HG03039 (cell line): ENCODE results near the gene TMTC2.
"Not testable (repeated sequence)": the region's sequence is repeated elsewhere in the genome, so short reads cannot be mapped to it uniquely, and the experiment has no call there.

Experiments used
- ATAC-seq: cut with Tn5 transposase; IDR thresholded peaks from one replicate; pipeline ENCODE4 v1.9.1; 2021; ENCODE audit warnings: mild to moderate bottlenecking, moderate library complexity; ENCODE audit not compliant: unreplicated experiment

The TMTC2 gene

GRCh38 chr12:82783435-82783834 lies 96.7 kb downstream of the TMTC2 start:
- ATAC-seq = no peak

GRCh38 chr12:82787016-82787415 lies 100.3 kb downstream of the TMTC2 start:
- ATAC-seq = no peak

- ATAC-seq = no peak
Measured at GRCh38 chr12:82788594-82788993, 101.9 kb downstream of the TMTC2 start.

GRCh38 chr12:82789674-82790073 lies 103.0 kb downstream of the TMTC2 start:
- ATAC-seq = no peak

- ATAC-seq = no peak
Measured at GRCh38 chr12:82793751-82794281, 107.1 kb downstream of the TMTC2 start.

- no peak for ATAC-seq
Measured at GRCh38 chr12:82797480-82797879, 110.8 kb downstream of the TMTC2 start.

- no peak for ATAC-seq
Measured at GRCh38 chr12:82800185-82800584, 113.5 kb downstream of the TMTC2 start.

- ATAC-seq = no peak
Measured at GRCh38 chr12:82801951-82802610, 115.4 kb downstream of the TMTC2 start.

GRCh38 chr12:82803201-82803600 lies 116.5 kb downstream of the TMTC2 start:
- no peak for ATAC-seq

- ATAC-seq = no peak
Measured at GRCh38 chr12:82804601-82805000, 117.9 kb downstream of the TMTC2 start.

- not testable (repeated sequence) for ATAC-seq
Measured at GRCh38 chr12:82805004-82805403, 118.3 kb downstream of the TMTC2 start.

GRCh38 chr12:82805812-82806497 lies 119.2 kb downstream of the TMTC2 start:
- ATAC-seq = no peak

GRCh38 chr12:82807132-82807737 lies 120.5 kb downstream of the TMTC2 start:
- no peak for ATAC-seq

GRCh38 chr12:82810568-82810967 lies 123.9 kb downstream of the TMTC2 start:
- ATAC-seq = no peak

GRCh38 chr12:82817368-82817767 lies 130.7 kb downstream of the TMTC2 start:
- no peak for ATAC-seq

GRCh38 chr12:82818271-82819035 lies 131.7 kb downstream of the TMTC2 start:
- no peak for ATAC-seq

- no peak for ATAC-seq
Measured at GRCh38 chr12:82826505-82826904, 139.8 kb downstream of the TMTC2 start.

GRCh38 chr12:82832096-82832495 lies 145.4 kb downstream of the TMTC2 start:
- no peak for ATAC-seq

- ATAC-seq = no peak
Measured at GRCh38 chr12:82832981-82833380, 146.3 kb downstream of the TMTC2 start.

GRCh38 chr12:82833481-82833880 lies 146.8 kb downstream of the TMTC2 start:
- ATAC-seq = no peak

GRCh38 chr12:82835217-82835616 lies 148.5 kb downstream of the TMTC2 start:
- ATAC-seq = no peak
